ENCODE data around the gene LRRC37A.
"Not testable (repeated sequence)": the region's sequence is repeated elsewhere in the genome, so short reads cannot be mapped to it uniquely, and the experiment has no call there.

The LRRC37A gene

DNA sequence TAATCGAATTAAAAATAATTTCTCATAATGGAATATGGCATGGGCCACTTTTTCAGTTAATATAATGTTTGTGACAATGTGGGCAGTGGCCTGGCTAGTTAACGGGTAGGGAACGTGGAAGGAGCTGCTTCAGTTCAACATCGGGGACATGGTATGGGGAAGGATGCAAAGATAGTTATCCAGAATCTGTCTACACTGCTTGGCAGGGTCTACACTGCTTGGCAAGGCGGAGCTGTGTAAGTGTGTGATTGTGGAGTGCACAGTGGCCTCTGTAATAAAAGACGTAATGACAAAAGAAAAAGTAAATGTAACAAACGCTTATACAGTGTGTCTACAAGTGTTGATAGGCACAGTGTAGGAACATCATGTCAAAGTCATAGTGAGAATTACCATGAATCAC lies 7.3 kb upstream of the LRRC37A start:
- DNase-seq (ENCODE audit: low read depth), result not testable (repeated sequence)

DNA sequence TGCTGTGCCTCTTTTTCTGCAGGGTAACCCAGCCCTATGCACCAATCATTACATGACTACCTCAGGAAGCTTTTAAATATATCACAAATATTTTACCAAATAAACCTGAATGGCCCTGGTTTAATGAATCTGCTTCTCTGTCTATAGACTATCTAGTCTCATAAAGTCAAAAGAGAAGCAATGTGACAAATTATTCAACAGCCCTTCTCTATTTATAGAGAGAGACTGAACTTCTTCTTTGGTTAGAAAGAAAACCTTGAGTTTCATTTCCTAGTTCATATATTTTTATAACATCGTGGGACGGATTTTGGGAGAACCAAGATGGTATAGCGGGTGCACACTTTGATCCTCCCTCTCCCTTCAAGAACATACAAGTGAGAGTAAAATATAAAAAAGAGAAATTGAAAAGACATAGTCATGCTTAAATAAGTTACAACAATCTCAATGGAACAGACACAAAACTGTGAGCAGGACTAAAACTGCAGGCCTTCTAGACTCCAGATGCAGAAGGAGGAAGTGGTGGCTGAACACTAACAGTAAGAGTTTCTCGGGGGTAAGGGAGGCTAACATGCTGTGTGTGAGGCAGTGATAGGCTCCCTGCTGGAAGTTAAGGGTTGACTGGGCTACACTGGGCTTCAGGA lies 3.9 kb upstream of the LRRC37A start:
- DNase-seq (ENCODE audit: low read depth), result not testable (repeated sequence)

DNA sequence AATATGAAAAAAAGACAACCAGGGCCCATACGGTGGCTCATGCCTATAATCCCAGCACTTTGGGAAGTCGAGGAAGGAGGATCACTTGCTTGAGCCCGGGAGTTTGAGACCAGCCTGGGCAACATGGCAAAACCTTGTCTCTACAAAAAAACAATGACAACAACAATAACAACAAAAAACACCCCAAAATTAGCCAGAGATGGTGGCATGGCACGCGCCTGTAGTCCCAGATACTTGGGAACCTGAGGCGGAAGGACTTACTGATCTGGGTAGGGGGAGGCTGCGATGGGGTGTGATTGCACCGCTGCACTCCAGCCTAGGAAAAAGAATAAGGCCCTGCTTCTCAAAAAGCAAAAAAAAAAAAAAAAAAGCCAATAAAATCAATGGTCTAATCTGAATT lies 3.3 kb upstream of the LRRC37A start:
- DNase-seq (ENCODE audit: low read depth), result not testable (repeated sequence)

DNA sequence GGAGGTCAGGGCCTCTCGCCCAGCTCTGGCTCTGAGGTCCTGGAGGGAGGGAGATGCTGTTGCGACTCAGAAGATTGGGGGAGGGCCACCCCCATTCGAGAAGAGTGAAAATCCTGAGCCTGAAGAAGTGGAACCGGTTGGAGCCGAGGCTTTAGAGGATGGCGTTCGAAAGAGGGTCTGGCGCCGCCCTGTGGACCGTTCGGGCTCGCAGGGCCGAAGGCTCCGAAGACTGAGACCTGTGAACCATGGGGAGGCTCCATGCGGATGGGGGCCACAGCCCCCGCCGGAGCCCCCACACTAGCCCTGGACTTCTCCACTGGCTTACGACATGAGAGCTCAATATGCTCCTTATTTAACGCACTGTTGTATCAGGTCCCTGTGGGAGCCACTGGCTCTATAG lies 46.3 kb downstream of the LRRC37A start:
- not testable (repeated sequence) for DNase-seq (ENCODE audit: low read depth)

DNA sequence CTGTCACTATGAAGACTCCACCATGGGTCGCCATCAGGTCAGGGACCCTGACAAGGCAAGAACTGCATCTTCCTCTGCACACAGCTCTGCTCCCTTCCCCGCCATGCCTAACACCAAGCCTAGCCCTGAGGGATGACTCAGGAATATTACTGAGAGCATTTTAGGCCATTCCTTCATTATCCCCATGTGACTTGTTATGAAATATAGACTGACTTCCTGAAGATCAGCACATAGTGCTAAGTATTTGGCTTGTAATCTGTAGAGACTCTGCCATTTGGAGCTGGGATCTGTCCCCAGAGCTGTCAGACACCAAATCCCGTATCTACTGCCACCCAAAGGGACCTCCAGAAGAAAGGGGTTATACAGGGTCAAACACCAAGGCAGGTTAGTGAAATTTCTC lies 47.2 kb downstream of the LRRC37A start:
- DNase-seq (ENCODE audit: low read depth), result not testable (repeated sequence)

DNA sequence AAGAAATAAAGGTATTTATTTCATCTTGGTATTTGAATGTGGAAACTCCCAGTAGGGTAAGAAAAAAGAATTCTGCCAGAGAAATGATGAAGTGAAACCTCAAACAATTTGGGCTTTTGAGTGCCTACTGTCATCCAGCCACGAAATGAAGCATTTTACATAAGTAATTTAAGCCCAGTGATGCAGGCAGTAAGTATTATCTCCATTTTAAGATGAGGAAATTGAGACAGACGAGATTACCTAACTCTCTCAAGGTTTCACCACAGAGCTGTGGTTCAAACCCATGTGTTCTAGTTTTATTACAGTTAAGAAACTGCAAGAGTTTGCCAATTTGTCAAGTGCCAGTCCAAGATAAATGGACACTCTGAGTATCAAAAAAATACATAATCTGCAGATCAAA lies 53.4 kb downstream of the LRRC37A start:
- DNase-seq (ENCODE audit: low read depth), result not testable (repeated sequence)

DNA sequence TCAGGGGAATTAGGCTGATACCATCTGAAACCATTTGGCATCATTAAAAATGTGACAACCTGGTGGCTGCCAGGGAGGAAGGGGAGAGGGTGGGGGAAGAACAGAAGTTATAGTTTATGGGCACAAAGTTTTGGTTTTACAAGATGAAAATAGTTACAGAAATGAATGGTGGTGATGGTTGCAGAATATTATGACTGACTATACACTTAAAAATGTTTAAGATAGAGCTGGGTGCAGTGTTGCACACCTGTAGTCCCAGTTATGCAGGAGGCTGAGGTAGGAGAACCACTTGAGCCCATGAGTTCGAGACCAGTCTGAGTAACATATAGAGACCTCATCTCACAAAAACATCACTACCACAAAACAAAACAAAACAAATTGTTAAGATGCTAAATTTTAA lies 54.1 kb downstream of the LRRC37A start:
- DNase-seq (ENCODE audit: low read depth), result not testable (repeated sequence)

DNA sequence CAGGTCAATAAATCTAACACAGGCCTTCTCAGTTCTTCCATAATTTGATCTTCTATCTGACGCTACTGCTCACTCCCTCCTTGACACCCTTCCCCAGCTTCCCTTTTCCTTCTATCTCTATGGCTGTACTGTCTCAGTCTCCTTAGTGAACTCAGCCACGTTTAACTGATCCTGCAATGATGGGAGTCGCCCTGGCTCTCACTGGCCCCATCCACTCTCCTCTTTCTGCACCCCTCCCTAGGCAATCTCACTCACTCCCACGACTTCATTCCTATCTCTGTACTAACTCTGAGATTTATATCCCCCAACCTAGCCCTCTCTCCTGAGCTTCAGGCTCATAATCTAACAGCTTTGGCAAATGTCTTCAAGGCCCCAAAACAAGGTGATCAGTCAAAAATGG lies 58.9 kb downstream of the LRRC37A start:
- DNase-seq (ENCODE audit: low read depth), result not testable (repeated sequence)

DNA sequence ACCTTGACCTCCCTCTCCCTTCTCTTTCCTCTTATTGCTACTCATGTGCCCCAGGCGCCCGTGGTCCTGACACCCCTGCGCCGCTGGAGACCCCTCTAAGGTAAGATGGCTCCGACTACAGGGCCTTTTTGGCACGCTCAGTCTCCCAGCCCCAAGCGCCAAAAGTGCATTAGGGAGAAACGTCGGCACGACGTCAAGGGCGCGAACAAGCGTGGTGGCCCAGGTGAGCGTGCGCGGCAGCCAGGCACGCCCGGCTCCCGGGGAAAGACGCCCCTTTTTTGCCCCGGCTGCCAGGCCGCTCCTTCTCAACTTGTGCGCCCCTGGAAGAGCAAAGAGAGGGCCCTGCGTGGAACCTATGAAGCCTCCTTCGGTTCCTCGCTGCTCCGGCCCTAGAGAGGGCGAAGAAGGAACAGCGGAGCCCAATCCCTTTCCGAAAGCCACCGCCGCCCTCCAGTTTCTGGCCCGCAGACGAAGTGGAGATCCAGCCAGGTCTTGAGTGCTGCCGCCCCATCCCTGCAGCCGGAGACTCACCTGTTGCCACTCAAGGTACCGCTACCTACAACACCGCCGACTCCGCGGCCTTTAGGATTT lies 66.3 kb downstream of the LRRC37A start:
- DNase-seq (ENCODE audit: low read depth), result not testable (repeated sequence)

DNA sequence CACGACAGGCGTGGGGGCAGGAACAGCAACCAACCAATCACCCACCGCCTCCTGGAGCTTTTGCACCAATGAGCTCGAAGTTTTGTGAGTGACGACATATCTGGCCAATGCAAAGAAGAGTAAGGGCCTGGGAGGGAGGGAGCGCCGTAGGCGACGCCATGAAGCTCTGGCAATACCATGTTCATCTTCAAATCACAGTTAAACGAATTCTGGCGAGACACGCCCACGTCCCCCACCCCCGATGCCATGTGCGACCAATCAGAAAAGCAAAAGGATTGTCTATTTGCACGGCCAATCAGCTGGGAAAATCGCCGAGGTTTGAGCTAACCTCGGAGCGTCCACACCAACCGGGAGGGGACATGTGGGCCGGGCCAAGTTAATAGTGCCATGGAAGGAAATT lies 66.8 kb downstream of the LRRC37A start, which contains the start of gene ARL17B:
TSS of gene ARL17B (minus strand) at position 12 of the 400 bp plus-strand sequence. CDS start 3,369 bp downstream, outside the sequence.
- DNase-seq (ENCODE audit: low read depth), result peak; percentile 48

DNA sequence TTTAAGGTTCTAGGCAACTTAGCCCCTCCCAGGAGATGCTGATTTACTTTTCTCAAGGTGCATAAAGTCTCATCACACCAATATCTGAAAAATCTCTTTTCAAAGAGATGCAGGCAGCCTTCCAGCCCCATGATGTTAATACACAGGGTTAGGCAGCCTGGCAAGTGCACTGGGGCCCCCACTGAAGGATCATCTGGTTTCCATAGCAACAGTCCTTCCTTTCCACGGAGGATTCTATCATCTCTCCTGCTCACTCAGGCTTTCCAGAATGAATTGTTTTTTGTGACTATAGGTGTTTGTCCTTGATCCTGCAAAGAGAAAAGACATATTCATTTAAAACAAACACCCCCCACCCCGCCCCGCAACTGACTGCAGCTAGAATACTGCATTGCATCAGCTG lies 72.6 kb downstream of the LRRC37A start:
- not testable (repeated sequence) for DNase-seq (ENCODE audit: low read depth)

DNA sequence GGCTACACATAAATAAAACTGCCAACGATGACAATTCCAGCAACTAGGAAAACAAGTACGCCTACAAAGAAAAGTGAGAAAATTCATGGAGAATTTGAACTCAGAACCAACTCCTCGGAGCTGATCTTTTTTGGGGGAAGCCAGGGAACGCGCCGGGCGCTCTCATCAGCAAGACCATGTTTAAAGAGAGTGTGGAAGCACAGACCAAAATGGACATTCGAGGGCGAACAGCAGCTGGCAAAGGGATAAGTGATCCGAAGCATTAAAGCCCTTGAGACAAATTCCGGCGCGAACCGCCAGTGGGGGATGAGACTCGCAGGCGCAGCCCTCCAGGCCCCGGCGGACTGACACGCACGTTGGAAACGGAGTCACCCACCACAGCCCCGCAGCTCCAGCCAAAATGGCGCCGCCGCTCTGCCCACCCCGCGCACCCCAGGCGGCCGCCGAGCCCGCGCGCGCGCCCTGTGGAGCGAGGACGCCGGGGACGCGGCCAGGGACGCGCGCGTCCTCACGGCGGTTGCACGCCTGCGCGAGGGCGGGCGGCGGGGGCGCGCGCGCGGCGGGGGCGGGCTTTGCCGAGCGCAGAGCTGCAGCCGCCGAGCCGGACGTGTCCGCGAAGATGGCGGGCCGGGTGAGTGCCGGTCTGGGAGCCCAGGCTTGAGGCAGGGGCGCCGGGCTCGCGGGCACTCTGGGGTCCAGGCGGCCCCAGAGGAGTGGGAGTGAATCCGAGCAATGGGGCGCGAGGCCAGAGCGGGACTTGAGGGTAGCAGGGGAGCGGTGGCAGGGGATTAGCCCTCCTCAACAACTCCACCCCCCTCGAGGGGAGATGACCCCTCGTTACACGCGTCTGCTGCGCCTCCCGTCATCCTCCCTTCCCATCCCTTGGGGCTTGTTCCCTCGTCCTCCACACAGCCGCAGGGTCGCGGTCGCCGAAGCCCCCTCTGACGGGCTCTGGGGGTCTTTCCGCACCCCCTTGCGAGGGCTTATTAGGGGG lies 77.6 kb downstream of the LRRC37A start:
- not testable (repeated sequence) for DNase-seq (ENCODE audit: low read depth)

DNA sequence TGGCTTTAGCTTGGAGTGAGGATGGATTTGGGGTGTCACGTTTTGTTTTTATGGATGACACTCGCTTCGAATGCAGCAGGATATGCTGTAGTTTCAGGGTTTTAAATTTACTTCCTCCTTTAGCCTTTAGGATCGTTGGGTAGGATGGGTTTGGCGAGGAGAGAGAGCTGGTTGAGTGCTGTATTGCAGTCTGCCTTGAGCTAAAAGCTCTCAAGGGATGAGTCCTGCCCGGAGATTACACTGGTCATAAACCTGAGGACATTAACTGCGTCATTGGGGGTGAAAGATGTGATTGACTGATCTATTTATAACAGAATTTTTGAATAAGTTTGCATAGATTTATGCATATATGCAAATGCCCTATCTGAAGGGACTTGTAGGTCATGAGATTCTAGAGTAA lies 78.5 kb downstream of the LRRC37A start:
- DNase-seq (ENCODE audit: low read depth), result not testable (repeated sequence)

DNA sequence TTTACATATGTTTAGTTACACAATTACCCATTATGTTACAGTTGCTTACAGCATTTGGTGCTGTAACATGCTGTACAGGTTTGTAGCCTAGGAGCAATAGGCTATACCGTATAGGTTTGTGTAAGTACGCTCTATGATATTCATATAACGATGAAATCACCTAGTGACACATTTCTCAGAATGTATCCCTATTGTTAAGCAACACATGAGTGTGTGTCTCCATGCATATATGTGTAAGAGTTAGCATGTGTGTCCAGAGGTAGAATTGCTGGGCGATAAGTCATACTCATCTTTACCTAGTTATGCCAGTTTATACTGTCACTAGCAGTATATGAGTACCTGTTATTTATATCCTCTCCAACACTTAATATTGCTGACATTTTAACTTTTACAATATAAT lies 88.2 kb downstream of the LRRC37A start:
- not testable (repeated sequence) for DNase-seq (ENCODE audit: low read depth)

DNA sequence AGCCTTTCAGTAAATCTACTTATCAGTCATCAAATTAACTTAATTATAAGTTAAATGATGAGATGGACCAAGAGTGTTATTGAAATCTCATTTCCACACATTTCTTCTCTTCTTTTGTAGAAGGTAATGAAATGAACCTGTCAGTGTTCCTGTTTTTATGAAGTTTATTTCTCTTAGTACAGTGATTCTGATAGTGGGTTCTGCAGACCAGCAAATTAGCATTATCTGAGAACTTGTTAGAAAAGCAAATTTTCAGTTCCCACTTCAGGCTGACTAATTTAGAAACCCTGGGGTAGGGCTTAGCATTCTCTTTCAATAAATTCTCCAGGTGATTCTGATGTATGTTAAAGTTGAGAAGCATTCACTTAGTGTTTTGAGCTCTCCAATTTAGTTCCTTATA lies 90.6 kb downstream of the LRRC37A start:
- DNase-seq (ENCODE audit: low read depth), result not testable (repeated sequence)

Measured in activated T-helper 1 cell treated with Interleukin-2 at 50 U/mL for 16 hours (primary cell).